ENCODE data around the gene UBAC2.

UBAC2 gene

GRCh38 chr13:99361197-99361596 lies 160.5 kb downstream of the UBAC2 start:
- Histone ChIP-seq H3K27me3 (ENCODE audit: control insufficient read depth in 5 of 5, insufficient read depth in 4 of 5, low read length in 5 of 5) (no peaks in the 10 kb centered on the region), H3K4me1 (ENCODE audit: control insufficient read depth in 5 of 5, insufficient read depth in 5 of 5, low read length in 5 of 5) (peaks cover under 1 to 14% (median 10%) of the 10 kb centered on the region in 5 donors), H3K4me3 (ENCODE audit: low read depth in 1 of 5, low read length in 5 of 5) (no peak overlapping the region), H3K9me3 (ENCODE audit: control insufficient read depth in 5 of 5, low read length in 5 of 5) (no peaks in the 10 kb centered on the region), H3K27ac (ENCODE audit: low read depth, low read length) (no peak overlapping the region), H3K9ac (ENCODE audit: low read length in 5 of 5) (no peak overlapping the region), H3K36me3 (ENCODE audit: control insufficient read depth in 5 of 5, insufficient read depth in 5 of 5, low read length in 5 of 5) (peaks cover 0 to 34% (median 8%) of the 10 kb centered on the region in 5 donors)

- Histone ChIP-seq H3K36me3 (ENCODE audit: control insufficient read depth in 5 of 5, insufficient read depth in 5 of 5, low read length in 5 of 5) (peaks cover 0 to 28% (median 13%) of the 10 kb centered on the region in 5 donors), H3K27ac (ENCODE audit: low read depth, low read length) (no peak overlapping the region), H3K4me1 (ENCODE audit: control insufficient read depth in 5 of 5, insufficient read depth in 5 of 5, low read length in 5 of 5) (peaks cover 0 to 4% (median 0%) of the 10 kb centered on the region in 5 donors), H3K27me3 (ENCODE audit: control insufficient read depth in 5 of 5, insufficient read depth in 4 of 5, low read length in 5 of 5) (no peaks in the 10 kb centered on the region), H3K4me3 (ENCODE audit: low read depth in 1 of 5, low read length in 5 of 5) (no peak overlapping the region), H3K9ac (ENCODE audit: low read length in 5 of 5) (no peak overlapping the region), H3K9me3 (ENCODE audit: control insufficient read depth in 5 of 5, low read length in 5 of 5) (no peaks in the 10 kb centered on the region)
Measured at GRCh38 chr13:99362362-99362761, 161.7 kb downstream of the UBAC2 start.

- Histone ChIP-seq H3K4me3 (ENCODE audit: low read depth in 1 of 5, low read length in 5 of 5) (no peak overlapping the region), H3K36me3 (ENCODE audit: control insufficient read depth in 5 of 5, insufficient read depth in 5 of 5, low read length in 5 of 5) (peaks cover 0 to 28% (median 14%) of the 10 kb centered on the region in 5 donors), H3K27me3 (ENCODE audit: control insufficient read depth in 5 of 5, insufficient read depth in 4 of 5, low read length in 5 of 5) (no peaks in the 10 kb centered on the region), H3K4me1 (ENCODE audit: control insufficient read depth in 5 of 5, insufficient read depth in 5 of 5, low read length in 5 of 5) (no peaks in the 10 kb centered on the region), H3K27ac (ENCODE audit: low read depth, low read length) (no peak overlapping the region), H3K9me3 (ENCODE audit: control insufficient read depth in 5 of 5, low read length in 5 of 5) (no peaks in the 10 kb centered on the region), H3K9ac (ENCODE audit: low read length in 5 of 5) (no peak overlapping the region)
Measured at GRCh38 chr13:99363391-99363790, 162.7 kb downstream of the UBAC2 start.

GRCh38 chr13:99363949-99364348 lies 163.3 kb downstream of the UBAC2 start:
- Histone ChIP-seq H3K27ac (ENCODE audit: low read depth, low read length) (no peak overlapping the region), H3K27me3 (ENCODE audit: control insufficient read depth in 5 of 5, insufficient read depth in 4 of 5, low read length in 5 of 5) (no peaks in the 10 kb centered on the region), H3K4me3 (ENCODE audit: low read depth in 1 of 5, low read length in 5 of 5) (no peak overlapping the region), H3K36me3 (ENCODE audit: control insufficient read depth in 5 of 5, insufficient read depth in 5 of 5, low read length in 5 of 5) (peaks cover under 1 to 29% (median 15%) of the 10 kb centered on the region in 5 donors), H3K9ac (ENCODE audit: low read length in 5 of 5) (no peak overlapping the region), H3K9me3 (ENCODE audit: control insufficient read depth in 5 of 5, low read length in 5 of 5) (no peaks in the 10 kb centered on the region), H3K4me1 (ENCODE audit: control insufficient read depth in 5 of 5, insufficient read depth in 5 of 5, low read length in 5 of 5) (no peaks in the 10 kb centered on the region)

GRCh38 chr13:99366075-99366987 lies 165.7 kb downstream of the UBAC2 start:
- Histone ChIP-seq H3K27ac (ENCODE audit: low read depth, low read length) (no peak overlapping the region), H3K4me3 (ENCODE audit: low read depth in 1 of 5, low read length in 5 of 5) (no peak overlapping the region), H3K27me3 (ENCODE audit: control insufficient read depth in 5 of 5, insufficient read depth in 4 of 5, low read length in 5 of 5) (no peaks in the 10 kb centered on the region), H3K4me1 (ENCODE audit: control insufficient read depth in 5 of 5, insufficient read depth in 5 of 5, low read length in 5 of 5) (no peaks in the 10 kb centered on the region), H3K36me3 (ENCODE audit: control insufficient read depth in 5 of 5, insufficient read depth in 5 of 5, low read length in 5 of 5) (peaks cover 10 to 30% (median 27%) of the 10 kb centered on the region in 5 donors), H3K9ac (ENCODE audit: low read length in 5 of 5) (no peak overlapping the region), H3K9me3 (ENCODE audit: control insufficient read depth in 5 of 5, low read length in 5 of 5) (no peaks in the 10 kb centered on the region)

GRCh38 chr13:99367106-99367616 lies 166.5 kb downstream of the UBAC2 start:
- Histone ChIP-seq H3K4me3 (ENCODE audit: low read depth in 1 of 5, low read length in 5 of 5) (no peak overlapping the region), H3K27ac (ENCODE audit: low read depth, low read length) (no peak overlapping the region), H3K36me3 (ENCODE audit: control insufficient read depth in 5 of 5, insufficient read depth in 5 of 5, low read length in 5 of 5) (peaks cover 10 to 34% (median 28%) of the 10 kb centered on the region in 5 donors), H3K27me3 (ENCODE audit: control insufficient read depth in 5 of 5, insufficient read depth in 4 of 5, low read length in 5 of 5) (no peaks in the 10 kb centered on the region), H3K9me3 (ENCODE audit: control insufficient read depth in 5 of 5, low read length in 5 of 5) (no peaks in the 10 kb centered on the region), H3K9ac (ENCODE audit: low read length in 5 of 5) (no peak overlapping the region), H3K4me1 (ENCODE audit: control insufficient read depth in 5 of 5, insufficient read depth in 5 of 5, low read length in 5 of 5) (no peaks in the 10 kb centered on the region)

GRCh38 chr13:99367663-99368448 lies 167.2 kb downstream of the UBAC2 start:
- Histone ChIP-seq H3K9me3 (ENCODE audit: control insufficient read depth in 5 of 5, low read length in 5 of 5) (no peaks in the 10 kb centered on the region), H3K4me1 (ENCODE audit: control insufficient read depth in 5 of 5, insufficient read depth in 5 of 5, low read length in 5 of 5) (no peaks in the 10 kb centered on the region), H3K27me3 (ENCODE audit: control insufficient read depth in 5 of 5, insufficient read depth in 4 of 5, low read length in 5 of 5) (no peaks in the 10 kb centered on the region), H3K4me3 (ENCODE audit: low read depth in 1 of 5, low read length in 5 of 5) (no peak overlapping the region), H3K9ac (ENCODE audit: low read length in 5 of 5) (no peak overlapping the region), H3K27ac (ENCODE audit: low read depth, low read length) (no peak overlapping the region), H3K36me3 (ENCODE audit: control insufficient read depth in 5 of 5, insufficient read depth in 5 of 5, low read length in 5 of 5) (peaks cover 10 to 35% (median 28%) of the 10 kb centered on the region in 5 donors)

- Histone ChIP-seq H3K4me1 (ENCODE audit: control insufficient read depth in 5 of 5, insufficient read depth in 5 of 5, low read length in 5 of 5) (peaks cover 0 to 3% (median 0%) of the 10 kb centered on the region in 5 donors), H3K36me3 (ENCODE audit: control insufficient read depth in 5 of 5, insufficient read depth in 5 of 5, low read length in 5 of 5) (peaks cover 10 to 35% (median 31%) of the 10 kb centered on the region in 5 donors), H3K9me3 (ENCODE audit: control insufficient read depth in 5 of 5, low read length in 5 of 5) (no peaks in the 10 kb centered on the region), H3K27ac (ENCODE audit: low read depth, low read length) (no peak overlapping the region), H3K9ac (ENCODE audit: low read length in 5 of 5) (no peak overlapping the region), H3K27me3 (ENCODE audit: control insufficient read depth in 5 of 5, insufficient read depth in 4 of 5, low read length in 5 of 5) (no peaks in the 10 kb centered on the region), H3K4me3 (ENCODE audit: low read depth in 1 of 5, low read length in 5 of 5) (no peak overlapping the region)
Measured at GRCh38 chr13:99370481-99371275, 170.0 kb downstream of the UBAC2 start.

GRCh38 chr13:99371956-99372355 lies 171.3 kb downstream of the UBAC2 start:
- Histone ChIP-seq H3K27ac (ENCODE audit: low read depth, low read length) (no peak overlapping the region), H3K4me3 (ENCODE audit: low read depth in 1 of 5, low read length in 5 of 5) (no peak overlapping the region), H3K9ac (ENCODE audit: low read length in 5 of 5) (no peak overlapping the region), H3K4me1 (ENCODE audit: control insufficient read depth in 5 of 5, insufficient read depth in 5 of 5, low read length in 5 of 5) (peaks cover 0 to 9% (median 0%) of the 10 kb centered on the region in 5 donors), H3K27me3 (ENCODE audit: control insufficient read depth in 5 of 5, insufficient read depth in 4 of 5, low read length in 5 of 5) (no peaks in the 10 kb centered on the region), H3K9me3 (ENCODE audit: control insufficient read depth in 5 of 5, low read length in 5 of 5) (no peaks in the 10 kb centered on the region), H3K36me3 (ENCODE audit: control insufficient read depth in 5 of 5, insufficient read depth in 5 of 5, low read length in 5 of 5) (peaks cover 10 to 43% (median 36%) of the 10 kb centered on the region in 5 donors)
